GM21529 (cell line): ENCODE data around the gene LIMA1.
"Not testable (repeated sequence)": the region's sequence is repeated elsewhere in the genome, so short reads cannot be mapped to it uniquely, and the experiment has no call there.

ENCODE experiments used
- ATAC-seq: cut with Tn5 transposase; IDR thresholded peaks from one replicate; pipeline ENCODE4 v1.9.1; 2021; ENCODE audit not compliant: unreplicated experiment

LIMA1 gene

GRCh38 chr12:50248411-50248810, 34.9 kb downstream of the LIMA1 start:
- ATAC-seq, result no peak

DNA sequence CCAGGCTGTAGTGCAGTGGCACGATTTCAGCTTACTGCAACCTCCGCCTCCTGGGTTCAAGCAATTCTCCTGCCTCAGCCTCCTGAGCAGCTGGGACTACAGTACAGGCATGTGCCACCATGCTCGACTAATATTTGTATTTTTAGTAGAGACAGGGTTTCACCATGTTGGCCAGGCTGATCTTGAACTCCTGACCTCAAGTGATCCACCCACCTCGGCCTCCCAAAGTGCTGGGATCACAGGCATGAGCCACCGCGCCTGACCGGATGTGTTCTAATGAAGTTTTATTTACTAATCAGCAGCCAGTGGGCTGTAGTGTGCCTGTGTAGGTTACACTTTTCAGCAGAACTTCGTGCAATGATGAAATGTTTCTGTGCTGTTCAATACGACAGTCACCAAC, 35.7 kb downstream of the LIMA1 start:
- ATAC-seq, result not testable (repeated sequence)

- ATAC-seq, result no peak
These were observed 36.3 kb downstream of the LIMA1 start for GRCh38 chr12:50246873-50247612.

DNA sequence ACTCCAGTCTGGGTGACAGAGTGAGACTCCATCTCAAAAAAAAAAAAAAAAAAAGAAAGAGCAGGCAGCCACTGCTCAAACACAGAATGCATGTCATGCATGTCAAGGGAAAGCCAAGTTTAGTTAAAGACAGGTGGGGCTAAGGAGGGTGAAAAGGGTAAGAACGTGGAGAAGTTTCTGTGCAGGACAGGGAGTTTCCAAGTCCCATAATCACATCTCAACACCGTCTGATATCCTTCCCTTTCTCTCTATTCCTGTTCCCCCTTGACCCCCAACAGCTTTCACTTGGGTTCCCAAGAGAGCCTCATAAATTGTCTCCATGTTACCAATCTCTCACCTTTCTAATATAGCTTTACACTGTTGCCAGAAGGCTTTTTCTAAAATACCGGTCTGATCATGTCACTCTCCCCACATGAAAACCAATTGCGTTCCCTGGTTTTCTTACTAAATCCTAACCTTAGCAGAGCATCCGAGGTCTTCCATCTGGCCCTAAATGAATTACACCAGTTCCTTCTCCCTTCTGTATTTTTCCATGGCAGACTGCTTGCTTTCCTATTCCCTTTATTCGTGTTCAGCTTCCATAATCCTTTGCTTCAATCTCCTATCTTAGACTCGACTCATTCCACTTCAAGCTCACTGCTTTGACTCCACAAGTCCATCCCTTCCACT, 37.0 kb downstream of the LIMA1 start:
- ATAC-seq, result no peak

GRCh38 chr12:50243507-50243906, 39.8 kb downstream of the LIMA1 start:
- ATAC-seq, result no peak

- ATAC-seq, result no peak
These were observed 40.5 kb downstream of the LIMA1 start for GRCh38 chr12:50242751-50243191.

DNA sequence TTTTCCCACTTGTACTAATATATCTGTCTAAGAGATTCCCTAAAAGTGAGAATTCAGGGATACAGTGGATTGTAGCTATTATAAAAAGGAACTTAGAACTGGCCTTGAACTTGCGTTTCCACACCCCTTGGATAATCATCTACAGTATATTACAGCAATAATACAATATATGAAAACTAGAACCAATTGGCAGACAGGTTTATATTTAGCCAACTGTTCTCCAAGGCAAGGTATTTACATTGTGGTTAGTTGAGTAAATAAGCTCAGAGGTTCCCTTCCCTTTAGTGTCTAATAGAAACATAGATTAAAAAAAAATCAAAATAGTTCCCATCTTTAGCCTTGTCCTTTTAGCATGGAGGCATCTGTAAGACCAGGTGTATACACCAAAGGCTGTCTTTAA, 42.1 kb downstream of the LIMA1 start:
- ATAC-seq, result no peak

DNA sequence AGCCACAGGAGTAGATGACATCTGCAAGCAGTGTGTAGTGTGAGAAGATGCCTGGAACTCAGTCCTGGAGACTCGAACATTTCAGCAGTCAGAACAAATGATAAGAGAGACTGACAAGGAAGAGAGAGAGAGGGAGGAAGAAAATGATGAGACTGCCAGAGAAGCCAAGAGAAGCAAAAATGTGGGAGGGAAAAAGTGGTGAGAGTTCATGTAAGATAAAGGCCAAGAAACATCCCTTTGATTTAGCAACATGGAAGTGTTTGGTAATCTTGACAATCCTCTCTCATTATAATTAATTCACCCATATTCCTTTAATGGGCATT, 42.6 kb downstream of the LIMA1 start:
- ATAC-seq, result no peak

- ATAC-seq, result no peak
These were observed 43.1 kb downstream of the LIMA1 start for GRCh38 chr12:50240096-50240791.

GRCh38 chr12:50239355-50239891, 43.9 kb downstream of the LIMA1 start:
- ATAC-seq, result no peak

GRCh38 chr12:50234347-50234746, 49.0 kb downstream of the LIMA1 start:
- ATAC-seq, result no peak

- no peak for ATAC-seq
These were observed 50.5 kb downstream of the LIMA1 start for GRCh38 chr12:50232771-50233209.

GRCh38 chr12:50232206-50232605, 51.1 kb downstream of the LIMA1 start:
- ATAC-seq, result no peak

GRCh38 chr12:50231346-50231745, 52.0 kb downstream of the LIMA1 start:
- no peak for ATAC-seq

DNA sequence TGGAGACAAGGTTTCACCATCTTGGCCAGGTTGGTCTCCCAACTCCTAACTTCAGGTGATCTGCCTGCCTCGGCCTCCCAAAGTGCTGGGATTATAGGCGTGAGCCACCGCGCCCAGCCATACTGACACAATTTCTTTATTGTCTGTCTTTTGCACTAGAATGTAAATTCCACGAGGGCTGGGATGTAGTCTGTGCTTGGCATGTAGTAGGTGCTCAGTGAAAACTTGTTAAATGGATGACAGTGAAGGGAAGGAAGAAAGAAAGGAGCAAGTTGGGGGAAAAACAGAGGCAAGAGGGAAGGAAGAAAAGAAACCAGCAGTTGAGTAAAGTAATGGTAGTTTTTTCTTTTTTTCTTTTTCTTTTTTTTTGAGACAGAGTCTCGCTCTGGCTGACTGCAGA, 53.1 kb downstream of the LIMA1 start:
- ATAC-seq, result no peak

GRCh38 chr12:50224026-50224692, 59.2 kb downstream of the LIMA1 start:
- peak; percentile 50 for ATAC-seq

DNA sequence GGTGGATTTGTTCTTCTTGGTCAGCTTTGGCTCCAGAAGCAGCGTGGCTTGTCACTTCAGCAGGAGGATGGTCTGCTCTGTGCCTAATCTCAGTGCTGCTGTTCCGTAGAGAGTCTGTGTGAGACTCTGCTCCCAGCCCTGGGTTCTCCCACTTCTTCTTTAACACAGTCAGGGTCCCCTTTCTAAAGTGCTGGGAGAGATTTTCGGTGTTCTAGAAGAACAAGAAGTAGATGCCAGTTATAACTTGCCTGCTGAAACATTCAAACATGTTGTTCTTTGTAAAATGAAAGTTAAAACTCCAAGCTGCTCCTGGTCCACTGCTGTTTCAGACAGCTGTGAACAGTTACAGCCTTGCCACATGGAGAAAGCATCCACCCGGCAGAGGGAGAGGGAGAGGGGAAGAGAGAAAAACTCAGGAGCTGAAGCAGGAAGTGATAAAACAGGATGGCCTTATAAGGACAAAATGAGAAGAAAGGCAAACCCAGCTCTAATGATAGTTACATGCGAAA, 61.0 kb downstream of the LIMA1 start:
- no peak for ATAC-seq

DNA sequence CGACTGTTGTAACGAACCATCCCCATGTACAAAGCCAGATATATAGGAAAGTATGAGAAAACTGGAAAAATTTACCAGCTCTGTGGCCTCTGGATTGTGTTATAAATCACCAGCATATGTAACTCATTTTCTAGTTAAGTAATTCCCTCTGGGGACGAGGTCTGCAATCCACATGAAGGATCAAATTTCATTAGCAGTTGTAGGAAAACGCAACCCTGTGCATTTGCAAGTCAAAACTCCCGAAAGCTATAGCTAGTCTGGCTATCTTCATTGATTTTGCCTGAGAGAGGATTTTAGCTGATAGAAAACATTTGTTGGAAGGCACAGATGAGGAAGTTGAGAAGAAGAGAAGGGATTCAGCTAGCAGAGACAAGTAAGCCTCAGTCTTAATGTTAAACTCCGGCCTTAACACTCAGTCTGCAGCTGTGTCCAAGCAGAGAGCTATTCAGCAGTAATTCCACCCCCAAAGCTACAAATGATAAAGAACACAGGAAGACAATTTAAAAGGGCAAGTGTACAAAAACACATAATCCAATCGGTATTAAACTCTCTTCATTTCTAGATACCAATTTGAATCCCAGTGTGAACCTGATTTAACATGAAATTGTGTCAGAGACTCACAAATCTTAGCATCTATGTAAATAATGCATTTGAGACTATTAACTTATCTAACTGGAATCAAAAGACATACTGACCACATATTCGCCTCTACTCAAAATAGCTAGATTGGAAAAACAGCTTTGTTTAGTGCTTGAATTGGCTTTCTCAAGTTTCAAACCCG, 61.9 kb downstream of the LIMA1 start:
- peak; percentile 29 for ATAC-seq

DNA sequence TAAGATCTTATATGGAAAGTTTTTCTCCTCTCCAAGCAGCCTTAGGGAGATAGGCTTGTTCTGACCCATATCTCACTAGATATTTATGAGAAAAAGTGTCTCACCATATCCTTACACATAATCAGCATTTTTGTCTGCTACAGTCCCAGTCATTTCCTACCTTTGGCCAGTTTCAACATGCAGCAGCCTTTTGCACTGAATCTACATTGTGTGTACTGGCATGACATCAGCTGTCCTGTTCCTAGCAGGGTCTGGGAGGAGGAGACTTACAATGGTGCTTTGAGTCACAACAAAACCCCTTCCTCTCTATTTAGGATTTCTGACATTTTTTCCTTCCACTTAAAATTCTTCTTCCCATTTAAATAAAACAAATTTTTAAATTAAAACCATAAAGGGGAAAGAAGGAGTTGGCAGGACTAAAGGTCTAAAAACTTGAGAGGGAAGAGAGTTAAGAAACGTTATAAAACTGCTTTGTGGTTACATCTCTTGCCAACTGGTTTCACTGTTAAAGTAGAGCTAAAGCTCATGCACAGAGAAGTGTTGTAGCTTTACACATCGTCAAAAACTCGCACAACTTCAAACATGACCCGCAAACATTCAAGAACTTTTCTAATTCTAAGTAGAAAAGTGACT, 62.8 kb downstream of the LIMA1 start:
- ATAC-seq, result peak; percentile 49

- no peak for ATAC-seq
These were observed 63.8 kb downstream of the LIMA1 start for GRCh38 chr12:50219544-50219943.
